ENCODE measurements around the gene EPG5. TPM values are rescaled to one million over a fixed set of nuclear protein-coding genes. Genes with fewer than 3 reads are reported as not detected.

The EPG5 gene
- total RNA-seq, 4 donors from 2014 or later = 18.7 to 30.3 (median 24.0) TPM

DNA sequence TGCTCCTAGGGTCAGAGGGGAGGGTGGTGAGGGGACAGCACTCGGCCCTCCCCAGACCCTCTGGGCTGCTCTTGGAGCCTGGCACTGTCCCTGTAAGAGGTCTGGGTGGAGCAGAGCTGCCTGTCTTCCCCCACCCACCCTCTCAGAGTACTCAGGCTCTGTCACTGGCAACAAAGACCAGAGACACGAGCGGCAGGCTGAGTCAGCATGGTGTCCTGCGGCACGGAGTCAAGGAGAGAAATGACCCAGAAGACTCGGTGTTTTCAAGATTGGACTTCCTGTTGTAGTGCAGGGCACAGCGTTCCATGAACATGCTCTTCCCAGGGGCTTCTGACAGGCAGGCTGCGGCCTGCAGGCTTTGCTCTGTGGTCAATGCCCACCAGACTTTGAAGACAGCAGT is 121.7 kb downstream of the EPG5 start:
- intact Hi-C loops (cut with DNase I; ENCODE audit: low total_unique reads) (no loop called here), in situ Hi-C loops (cut with MboI; ENCODE audit: low sequenced_read_pairs in 4 of 4) (no loop called here)
- no peak for TF ChIP-seq POLR2A (IDR thresholded peaks at IDR 0.05)
- TF ChIP-seq, protein P1, sequence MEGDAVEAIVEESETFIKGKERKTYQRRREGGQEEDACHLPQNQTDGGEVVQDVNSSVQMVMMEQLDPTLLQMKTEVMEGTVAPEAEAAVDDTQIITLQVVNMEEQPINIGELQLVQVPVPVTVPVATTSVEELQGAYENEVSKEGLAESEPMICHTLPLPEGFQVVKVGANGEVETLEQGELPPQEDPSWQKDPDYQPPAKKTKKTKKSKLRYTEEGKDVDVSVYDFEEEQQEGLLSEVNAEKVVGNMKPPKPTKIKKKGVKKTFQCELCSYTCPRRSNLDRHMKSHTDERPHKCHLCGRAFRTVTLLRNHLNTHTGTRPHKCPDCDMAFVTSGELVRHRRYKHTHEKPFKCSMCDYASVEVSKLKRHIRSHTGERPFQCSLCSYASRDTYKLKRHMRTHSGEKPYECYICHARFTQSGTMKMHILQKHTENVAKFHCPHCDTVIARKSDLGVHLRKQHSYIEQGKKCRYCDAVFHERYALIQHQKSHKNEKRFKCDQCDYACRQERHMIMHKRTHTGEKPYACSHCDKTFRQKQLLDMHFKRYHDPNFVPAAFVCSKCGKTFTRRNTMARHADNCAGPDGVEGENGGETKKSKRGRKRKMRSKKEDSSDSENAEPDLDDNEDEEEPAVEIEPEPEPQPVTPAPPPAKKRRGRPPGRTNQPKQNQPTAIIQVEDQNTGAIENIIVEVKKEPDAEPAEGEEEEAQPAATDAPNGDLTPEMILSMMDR (IDR thresholded peaks at IDR 0.05 in 4 of 5, conservative IDR thresholded peaks at IDR 0.05 in 1 of 5) = no peak
- Histone ChIP-seq H3K27me3 (no peaks in the 10 kb centered on the region), H3K36me3 (peaks cover 0 to 7% of the 10 kb centered on the region in 2 donors), H3K27ac (no peak overlapping the region), H3K4me3 (no peak overlapping the region), H3K4me1 (no peaks in the 10 kb centered on the region), H3K9me3 (no peaks in the 10 kb centered on the region)
- DNase-seq (no peak), ATAC-seq (no peak)

DNA sequence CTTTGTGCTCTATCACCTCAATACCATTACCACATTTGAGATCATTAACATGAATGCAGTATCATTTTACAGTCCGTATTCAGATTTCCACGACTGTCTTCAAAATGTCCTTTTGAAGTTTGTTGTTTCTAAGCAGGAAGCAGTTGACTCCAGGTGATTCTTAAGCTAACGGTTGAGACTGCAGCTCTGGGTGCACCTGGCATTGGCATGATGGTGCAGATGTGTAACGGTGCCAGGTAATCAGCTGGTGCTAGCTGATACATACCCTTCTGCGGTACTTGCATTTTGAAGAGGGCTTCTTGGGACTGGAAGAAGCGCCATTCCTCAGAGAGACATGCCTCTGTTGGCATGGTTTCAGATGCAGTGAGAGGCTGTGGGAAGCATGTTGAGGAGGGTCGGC is 122.2 kb downstream of the EPG5 start:
- in situ Hi-C loops (cut with MboI; ENCODE audit: low sequenced_read_pairs in 4 of 4) = no loop called here
- Histone ChIP-seq H3K36me3 (peaks cover 0 to 4% of the 10 kb centered on the region in 2 donors), H3K27me3 (peaks cover 0 to 2% (median 0%) of the 10 kb centered on the region in 3 donors), H3K4me1 (no peaks in the 10 kb centered on the region), H3K27ac (no peak overlapping the region), H3K9me3 (no peaks in the 10 kb centered on the region), H3K4me3 (no peak overlapping the region)
- DNase-seq (no peak), ATAC-seq (no peak)
- TF ChIP-seq POLR2A (IDR thresholded peaks at IDR 0.05) = no peak
- TF ChIP-seq, protein P1 (IDR thresholded peaks at IDR 0.05 in 4 of 5, conservative IDR thresholded peaks at IDR 0.05 in 1 of 5) = no peak
- intact Hi-C loops (cut with DNase I; ENCODE audit: low total_unique reads) = no loop called here

DNA sequence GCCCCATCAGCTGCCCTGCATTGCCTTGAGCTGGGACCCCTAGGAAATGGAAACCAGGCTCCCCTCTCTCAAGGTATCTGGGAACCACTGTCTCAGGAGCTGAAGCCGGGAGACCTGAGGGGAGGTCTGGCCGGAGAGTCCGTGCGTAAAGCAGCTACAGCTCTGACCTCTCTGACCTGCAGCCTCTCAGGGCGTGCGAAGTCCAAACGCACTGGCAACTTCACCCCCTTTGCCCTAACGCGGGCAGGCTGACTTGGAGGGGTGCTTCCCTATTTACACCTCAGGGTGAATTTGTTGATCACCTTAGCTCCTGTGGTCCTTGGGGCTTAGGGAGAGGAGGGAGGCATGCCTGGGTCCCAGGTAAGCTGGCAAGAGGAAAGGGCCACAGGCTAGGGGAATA is 124.1 kb downstream of the EPG5 start:
- Histone ChIP-seq H3K27ac (no peak overlapping the region), H3K9me3 (no peaks in the 10 kb centered on the region), H3K36me3 (no peaks in the 10 kb centered on the region), H3K27me3 (peaks cover 16 to 19% (median 18%) of the 10 kb centered on the region in 3 donors), H3K4me3 (no peak overlapping the region), H3K4me1 (peaks cover 0 to 4% of the 10 kb centered on the region in 2 donors)
- ATAC-seq = no peak
- no peak for TF ChIP-seq POLR2A (IDR thresholded peaks at IDR 0.05)
- TF ChIP-seq, protein P1 (IDR thresholded peaks at IDR 0.05 in 4 of 5, conservative IDR thresholded peaks at IDR 0.05 in 1 of 5) = no peak
- intact Hi-C loops (cut with DNase I; ENCODE audit: low total_unique reads) (no loop called here), in situ Hi-C loops (cut with MboI; ENCODE audit: low sequenced_read_pairs in 4 of 4) (no loop called here)
- no peak for DNase-seq

DNA sequence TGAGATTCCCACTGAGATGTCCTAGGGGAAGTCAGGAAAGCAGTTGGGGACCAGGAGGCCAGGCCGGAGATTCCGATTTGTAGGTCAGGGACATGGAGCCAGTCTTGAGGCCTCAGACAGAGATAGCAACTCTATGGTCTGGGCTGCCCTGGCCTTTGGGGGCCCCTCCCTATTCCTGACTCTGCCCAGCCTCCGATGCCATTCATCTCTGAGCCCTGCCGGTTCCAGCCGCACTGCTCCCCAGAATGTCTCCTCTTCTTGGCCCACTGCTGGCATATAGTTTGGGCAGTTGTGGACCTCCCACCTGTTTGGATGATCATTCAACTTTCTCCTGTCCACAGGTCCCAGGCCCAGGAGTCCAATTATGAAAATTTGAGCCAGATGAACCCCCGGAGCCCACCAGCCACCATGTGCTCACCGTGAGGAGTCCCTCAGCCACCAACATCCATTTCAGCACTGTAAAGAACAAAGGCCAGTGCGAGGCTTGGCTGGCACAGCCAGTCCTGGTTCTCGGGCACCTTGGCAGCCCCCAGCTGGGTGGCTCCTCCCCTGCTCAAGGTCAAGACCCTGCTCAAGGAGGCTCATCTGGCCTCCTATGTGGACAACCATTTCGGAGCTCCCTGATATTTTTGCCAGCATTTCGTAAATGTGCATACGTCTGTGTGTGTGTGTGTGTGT is 125.2 kb downstream of the EPG5 start:
- Histone ChIP-seq H3K9me3 (no peaks in the 10 kb centered on the region), H3K36me3 (no peaks in the 10 kb centered on the region), H3K4me1 (peaks cover 4 to 7% of the 10 kb centered on the region in 2 donors), H3K4me3 (no peak overlapping the region), H3K27ac (no peak overlapping the region), H3K27me3 (peaks cover 27 to 30% (median 27%) of the 10 kb centered on the region in 3 donors)
- in situ Hi-C loops (cut with MboI; ENCODE audit: low sequenced_read_pairs in 4 of 4) (no loop called here), intact Hi-C loops (cut with DNase I; ENCODE audit: low total_unique reads) (no loop called here)
- TF ChIP-seq, protein P1 (IDR thresholded peaks at IDR 0.05 in 4 of 5, conservative IDR thresholded peaks at IDR 0.05 in 1 of 5) = no peak
- TF ChIP-seq POLR2A (IDR thresholded peaks at IDR 0.05) = no peak
- no peak for DNase-seq
- no peak for ATAC-seq
